ENCODE results near the gene FAM161A.

The FAM161A gene

GRCh38 chr2:61775956-61776570 is 77.8 kb downstream of the FAM161A start:
- no peak for DNase-seq
